ENCODE data around the gene ELP4. TPM values are rescaled to one million over a fixed set of nuclear protein-coding genes. Genes with fewer than 3 reads are reported as not detected.

Gene ELP4
- total RNA-seq, 1 experiment from 2014 or later, result 15.2 TPM

GRCh38 chr11:31794548-31794947 is 285.0 kb downstream of the ELP4 start:
- H2BK5ac ChIP-seq (ENCODE audit: insufficient read length, low read length), result no peak overlapping the region
- no peak overlapping the region for H3K9ac ChIP-seq (ENCODE audit: extremely low read depth, insufficient read length, low read length)
- no peaks in the 10 kb centered on the region for H3K79me1 ChIP-seq (ENCODE audit: insufficient read depth, low read depth, low read length, poor library complexity, severe bottlenecking)
- no peak overlapping the region for H4K5ac ChIP-seq (ENCODE audit: insufficient read length, low read depth, low read length)
- no peaks in the 10 kb centered on the region for H3K4me1 ChIP-seq (ENCODE audit: insufficient read depth, low read length)
- no peak overlapping the region for H2AFZ ChIP-seq (ENCODE audit: low read length)
- peaks cover 36% of the 10 kb centered on the region for H3K27me3 ChIP-seq (ENCODE audit: insufficient read depth, low read length)
- Mint-ChIP-seq H3K27ac (no peak overlapping the region), H3K27me3 (ENCODE audit: low read depth) (peaks cover 72% of the 10 kb centered on the region), H3K4me1 (peaks cover 15 to 30% of the 10 kb centered on the region in 2 experiments), H3K36me3 (ENCODE audit: insufficient read depth in 1 of 3, low read depth in 3 of 3) (no peaks in the 10 kb centered on the region), H3K9me3 (no peaks in the 10 kb centered on the region; a peak in 2 of 5 replicates), H3K4me3 (no peak overlapping the region)
- WGBS (ENCODE audit: extremely low coverage, insufficient read length, low lambda C conversion rate), result no CpG with 5 or more reads among the region's 4 CpGs
- no peak overlapping the region for H2BK120ac ChIP-seq (ENCODE audit: low read depth, low read length, poor library complexity, severe bottlenecking)
- TF ChIP-seq CTCF (conservative IDR thresholded peaks at IDR 0.05), result no peak
- H3K23me2 ChIP-seq (ENCODE audit: insufficient read length, low read depth, low read length, poor library complexity, severe bottlenecking), result peaks cover 10% of the 10 kb centered on the region
- no peaks in the 10 kb centered on the region for H3K9me3 ChIP-seq (ENCODE audit: control insufficient read depth, low read depth, low read length)
- no peaks in the 10 kb centered on the region for H4K20me1 ChIP-seq (ENCODE audit: control insufficient read depth, insufficient read depth, insufficient read length)
- no peak overlapping the region for H3K14ac ChIP-seq (ENCODE audit: insufficient read depth, low read length)
- no peak overlapping the region for H4K91ac ChIP-seq (ENCODE audit: insufficient read length, low read depth, low read length)
- H3K56ac ChIP-seq (ENCODE audit: insufficient read length, low read depth, low read length), result no peak overlapping the region
- no peak overlapping the region for H3K4me2 ChIP-seq (ENCODE audit: insufficient read depth, insufficient read length, low read length)
- no peak overlapping the region for H3K4ac ChIP-seq (ENCODE audit: low read depth, low read length)
- no peak overlapping the region for H3K23ac ChIP-seq (ENCODE audit: insufficient read length, low read depth, low read length)
- H2BK20ac ChIP-seq (ENCODE audit: low read depth, low read length, poor library complexity, severe bottlenecking), result no peak overlapping the region
- no peak overlapping the region for H3T11ph ChIP-seq (ENCODE audit: low read length)
- DNase-seq, result no peak
- H3K18ac ChIP-seq (ENCODE audit: insufficient read length, low read depth, low read length), result no peak overlapping the region
- H4K8ac ChIP-seq (replicated peaks; ENCODE audit: insufficient read length, low read depth, low read length), result no peak overlapping the region
- H2BK15ac ChIP-seq (ENCODE audit: low read depth, low read length), result no peak overlapping the region
- no peak overlapping the region for H3K27ac ChIP-seq (ENCODE audit: insufficient read length, low read depth, low read length)
- no peaks in the 10 kb centered on the region for H3K79me2 ChIP-seq (ENCODE audit: insufficient read depth, low read length)
- no peak overlapping the region for H2BK12ac ChIP-seq (ENCODE audit: insufficient read length, low read depth, low read length)
- no peak overlapping the region for H2AK5ac ChIP-seq (ENCODE audit: insufficient read length, low read length)

All from H9 (cell line).